Tibial artery (tissue), 4 donors: ENCODE data around the gene ARHGAP40.

Source experiments
- DNase-seq, 2 donors: peaks; one replicate each; pipeline ENCODE4 v3.0.0-alpha.2; 2019
- H3K27ac ChIP-seq, 2 donors: fragments of 200-600 bp; sonication (generic) in 1 of 2; 1 replicate in 1 of 2; 2 replicates in 1 of 2; pipeline ENCODE4 v1.5.1; 2018 to 2019; ENCODE audit warnings: mild to moderate bottlenecking in 1 of 2
- H3K27me3 ChIP-seq, 2 donors: fragments of 200-600 bp; sonication (generic) in 1 of 2; one replicate each; pipeline versions ENCODE4 v1.5.1 to v1.6.0; 2016 to 2019
- H3K36me3 ChIP-seq, 3 donors: fragments of 200-600 bp; sonication (generic) in 2 of 3; one replicate each; pipeline ENCODE4 v1.5.1; 2016 to 2019; ENCODE audit warnings: mild to moderate bottlenecking in 2 of 3
- H3K4me1 ChIP-seq, 4 donors: fragments of 200-600 bp; sonication (generic) in 2 of 4; 1 replicate in 3 of 4; 2 replicates in 1 of 4; pipeline ENCODE4 v1.5.1; 2016 to 2019
- H3K4me3 ChIP-seq, 2 donors: fragments of 200-600 bp; sonication (generic) in 1 of 2; 1 replicate in 1 of 2; 2 replicates in 1 of 2; pipeline ENCODE4 v1.5.1; 2018 to 2019; ENCODE audit warnings: mild to moderate bottlenecking in 2 of 2
- H3K9me3 ChIP-seq, 3 donors: fragments of 200-600 bp; sonication (generic) in 1 of 3; one replicate each; pipeline ENCODE4 v1.5.1; 2016 to 2019
- intact Hi-C: fragments of 100-400 bp; cut with DNase I; formaldehyde crosslinking; loops from one replicate; pipeline ENCODE4 v1.15.0; 2023; ENCODE audit warnings: low total_unique reads
- TF ChIP-seq, protein P1 (sequence below), 2 experiments: fragments of 200-600 bp in 1 of 2; fragments of 450-650 bp in 1 of 2; IDR thresholded peaks; one replicate each; pipeline ENCODE4 v1.5.1; 2017 to 2019; ENCODE audit warnings: antibody characterized with exemption in 2 of 2, mild to moderate bottlenecking in 1 of 2, moderate library complexity in 1 of 2

ARHGAP40 gene

GRCh38 chr20:38601216-38602184, at the start of gene ARHGAP40:
TSS of gene ARHGAP40 (plus strand) at chr20:38601809.
- TF ChIP-seq, protein P1, sequence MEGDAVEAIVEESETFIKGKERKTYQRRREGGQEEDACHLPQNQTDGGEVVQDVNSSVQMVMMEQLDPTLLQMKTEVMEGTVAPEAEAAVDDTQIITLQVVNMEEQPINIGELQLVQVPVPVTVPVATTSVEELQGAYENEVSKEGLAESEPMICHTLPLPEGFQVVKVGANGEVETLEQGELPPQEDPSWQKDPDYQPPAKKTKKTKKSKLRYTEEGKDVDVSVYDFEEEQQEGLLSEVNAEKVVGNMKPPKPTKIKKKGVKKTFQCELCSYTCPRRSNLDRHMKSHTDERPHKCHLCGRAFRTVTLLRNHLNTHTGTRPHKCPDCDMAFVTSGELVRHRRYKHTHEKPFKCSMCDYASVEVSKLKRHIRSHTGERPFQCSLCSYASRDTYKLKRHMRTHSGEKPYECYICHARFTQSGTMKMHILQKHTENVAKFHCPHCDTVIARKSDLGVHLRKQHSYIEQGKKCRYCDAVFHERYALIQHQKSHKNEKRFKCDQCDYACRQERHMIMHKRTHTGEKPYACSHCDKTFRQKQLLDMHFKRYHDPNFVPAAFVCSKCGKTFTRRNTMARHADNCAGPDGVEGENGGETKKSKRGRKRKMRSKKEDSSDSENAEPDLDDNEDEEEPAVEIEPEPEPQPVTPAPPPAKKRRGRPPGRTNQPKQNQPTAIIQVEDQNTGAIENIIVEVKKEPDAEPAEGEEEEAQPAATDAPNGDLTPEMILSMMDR (IDR thresholded peaks at IDR 0.05), result no peak
- peaks cover 0 to 42% of the 10 kb centered on the region in 2 donors for H3K27me3 ChIP-seq
- H3K27ac ChIP-seq, result no peak within 1 kb of the TSS
- H3K4me3 ChIP-seq, result no peak within 1 kb of the TSS
- no peak for DNase-seq
- no peaks in the 10 kb centered on the region for H3K36me3 ChIP-seq
- H3K9me3 ChIP-seq, result no peaks in the 10 kb centered on the region
- intact Hi-C loops, result no loop called here
- peaks cover 0 to 12% (median 3%) of the 10 kb centered on the region in 4 donors for H3K4me1 ChIP-seq

DNA sequence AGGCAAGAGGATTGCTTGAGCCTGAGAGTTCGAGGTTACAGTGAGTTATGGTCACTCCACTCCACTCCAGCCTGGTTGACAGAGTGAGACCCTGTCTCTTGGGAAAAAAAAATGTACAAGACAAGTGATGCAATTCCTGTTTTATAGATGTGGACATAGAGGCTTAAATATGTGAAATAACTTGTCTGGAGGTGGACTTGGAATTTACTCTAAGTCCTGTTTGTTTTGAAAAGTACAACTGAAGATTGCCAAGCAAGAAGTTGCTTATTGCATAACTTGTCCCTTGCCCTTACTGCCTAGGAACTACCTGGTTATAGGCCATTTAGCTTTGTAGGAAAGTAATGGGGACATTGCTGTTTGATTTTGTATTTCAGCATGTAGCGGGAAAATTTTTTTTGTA, 46.6 kb upstream of the ARHGAP40 start:
- TF ChIP-seq, protein P1 (IDR thresholded peaks at IDR 0.05), result no peak
- Histone ChIP-seq H3K4me3 (no peak overlapping the region), H3K9me3 (no peaks in the 10 kb centered on the region), H3K27ac (no peak overlapping the region), H3K27me3 (no peaks in the 10 kb centered on the region), H3K36me3 (peaks cover 74 to 94% (median 87%) of the 10 kb centered on the region in 3 donors), H3K4me1 (no peaks in the 10 kb centered on the region)
- intact Hi-C loops, result no loop called here
- no peak for DNase-seq

DNA sequence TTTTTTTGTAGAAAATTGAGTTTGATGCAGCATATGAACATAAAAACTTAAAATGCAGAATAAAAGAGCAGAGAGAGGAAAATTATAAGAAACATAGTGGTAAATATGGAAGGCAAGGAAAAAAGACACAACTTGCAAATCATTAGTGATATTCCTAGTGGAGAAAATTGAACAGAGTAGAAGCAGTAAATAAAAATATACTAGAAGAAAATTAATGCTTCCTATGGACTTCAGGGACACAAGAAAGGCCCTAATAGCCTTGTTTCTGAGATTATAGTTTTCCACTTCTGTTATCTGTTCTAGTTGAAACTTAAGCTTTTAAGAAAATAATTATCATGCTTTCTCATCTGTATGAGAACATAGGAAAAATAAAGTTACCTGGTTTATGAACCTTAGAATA, 46.2 kb upstream of the ARHGAP40 start:
- intact Hi-C loops, result no loop called here
- Histone ChIP-seq H3K4me1 (no peaks in the 10 kb centered on the region), H3K4me3 (no peak overlapping the region), H3K36me3 (peaks cover 73 to 94% (median 87%) of the 10 kb centered on the region in 3 donors), H3K27me3 (no peaks in the 10 kb centered on the region), H3K9me3 (no peaks in the 10 kb centered on the region), H3K27ac (no peak overlapping the region)
- TF ChIP-seq, protein P1 (IDR thresholded peaks at IDR 0.05), result no peak
- no peak for DNase-seq

DNA sequence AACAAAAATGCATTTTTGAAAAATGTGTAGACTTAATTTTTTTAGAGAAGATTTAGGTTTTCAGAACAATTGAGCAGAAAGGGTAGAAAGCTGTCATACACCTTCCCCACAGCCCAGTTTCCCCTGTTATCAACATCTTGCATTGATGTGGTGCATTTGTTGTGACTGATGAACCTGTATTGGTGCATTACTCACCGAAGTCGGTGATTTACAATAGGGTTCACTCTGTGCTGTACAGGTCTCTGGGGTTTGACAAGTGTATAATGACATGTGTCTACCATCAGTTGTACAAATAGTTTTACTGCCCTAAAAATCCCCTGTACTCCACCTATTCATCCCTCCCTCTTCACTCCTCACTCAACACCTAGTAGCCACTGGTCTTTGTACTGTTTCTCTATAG, 44.4 kb upstream of the ARHGAP40 start:
- Histone ChIP-seq H3K4me3 (no peak overlapping the region), H3K9me3 (no peaks in the 10 kb centered on the region), H3K4me1 (no peaks in the 10 kb centered on the region), H3K27ac (no peak overlapping the region), H3K36me3 (peaks cover 55 to 89% (median 75%) of the 10 kb centered on the region in 3 donors), H3K27me3 (no peaks in the 10 kb centered on the region)
- intact Hi-C loops, result no loop called here
- TF ChIP-seq, protein P1 (IDR thresholded peaks at IDR 0.05), result no peak
- no peak for DNase-seq

GRCh38 chr20:38558596-38559360, 42.8 kb upstream of the ARHGAP40 start:
- intact Hi-C loops, result no loop called here
- H3K27me3 ChIP-seq, result no peaks in the 10 kb centered on the region
- H3K4me3 ChIP-seq, result no peak overlapping the region
- TF ChIP-seq, protein P1 (IDR thresholded peaks at IDR 0.05), result no peak
- H3K27ac ChIP-seq, result no peak overlapping the region
- no peaks in the 10 kb centered on the region for H3K9me3 ChIP-seq
- no peaks in the 10 kb centered on the region for H3K4me1 ChIP-seq
- H3K36me3 ChIP-seq, result peaks cover 54 to 89% (median 73%) of the 10 kb centered on the region in 3 donors
- DNase-seq, result no peak
